Motor neuron (in vitro differentiated cells): ENCODE results near the gene NDUFAF5. TPM values are rescaled to one million over a fixed set of nuclear protein-coding genes. Genes with fewer than 3 reads are reported as not detected.
A peak's percentile ranks its signal among the peaks of the same experiment; 100 is the strongest.

Experiments
- ATAC-seq, 8 experiments: fragments of 200-7000 bp; cut with Tn5 transposase; replicated peaks in 6 of 8; 2 replicates each; pipeline ENCODE4 v1.8.0; 2021; ENCODE audit warnings: mild to moderate bottlenecking in 8 of 8, moderate library complexity in 8 of 8
- H3K27ac ChIP-seq, 2 donors: fragments of 250-450 bp; sonication (Bioruptor Pico); 2 replicates each; pipeline ENCODE4 v1.9.0; 2021; ENCODE audit warnings: antibody characterized with exemption in 2 of 2, mild to moderate bottlenecking in 2 of 2, moderate library complexity in 1 of 2
- H3K4me1 ChIP-seq, 2 donors: fragments of 250-450 bp; sonication (Bioruptor Pico); replicated peaks in 1 of 2; 2 replicates each; pipeline ENCODE4 v1.6.1; 2021; ENCODE audit warnings: antibody characterized with exemption in 2 of 2, mild to moderate bottlenecking in 2 of 2, moderate library complexity in 1 of 2
- H3K4me3 ChIP-seq, 5 donors: fragments of 250-450 bp; sonication (Bioruptor Pico); 2 replicates each; pipeline ENCODE4 v1.9.0; 2021; ENCODE audit warnings: antibody characterized with exemption in 5 of 5, mild to moderate bottlenecking in 5 of 5, moderate library complexity in 4 of 5
- WGBS, 10 experiments: fragments of 450-650 bp; shearing (Covaris generic); methylation state at CpG; one replicate each; pipeline ENCODE4 v1.0.0; 2022; 5-methylcytosine and 5-hydroxymethylcytosine counted together
- in situ Hi-C, 9 experiments: fragments of 400-800 bp; cut with MboI; loops; one replicate each; pipeline ENCODE4 v1.15.0; 2021; ENCODE audit warnings: low sequenced_read_pairs in 9 of 9, low pct_unique_long_range_greater_than_20kb in 2 of 9; ENCODE audit not compliant: unreplicated experiment in 9 of 9
- total RNA-seq, 8 experiments: library from RNA; unstranded; fragments of 300-600 nt; gene quantifications; 2 replicates each; pipeline versions ENCODE4 v1.2.3 to v1.2.4, GENCODE V29; 2022

Gene NDUFAF5
- total RNA-seq, 8 experiments from 2014 or later, result 17.4 to 33.3 (median 29.4) TPM

- peak; percentile 4 to 54 (median 44) for ATAC-seq
- 0 to 7% (median 1%) methylated on average over 3 to 18 of the region's 26 CpGs; no CpG with 5 or more reads in 1 of the 10 experiments for WGBS, 10 experiments
- in situ Hi-C loops, result loop anchor here in 2 of 9 experiments (25.0 kb wide), 2 partner anchors 672 to 847 kb away; no protein-coding TSS in a partner anchor
- H3K4me1 ChIP-seq, result peaks cover 13 to 20% of the 10 kb centered on the region in 2 donors
- H3K27ac ChIP-seq, result peak overlapping the region; percentile 16 to 56
- H3K4me3 ChIP-seq, result peak overlapping the region; percentile 54 to 94 (median 66)
Measured at GRCh38 chr20:13784271-13784892, 446 bp upstream of the NDUFAF5 start.

- no peak overlapping the region for H3K27ac ChIP-seq
- in situ Hi-C loops, result loop anchor here in 2 of 9 experiments (25.0 kb wide), 2 partner anchors 674 to 849 kb away; no protein-coding TSS in a partner anchor
- H3K4me3 ChIP-seq, result peak overlapping the region; percentile 54 to 94 (median 66)
- ATAC-seq, result no peak
- H3K4me1 ChIP-seq, result peaks cover 13 to 20% of the 10 kb centered on the region in 2 donors
- WGBS, 10 experiments, result 20 to 94% (median 85%) methylated on average over 1 to 8 of the region's 8 CpGs; no CpG with 5 or more reads in 1 of the 10 experiments
Measured at GRCh38 chr20:13786143-13786828, 1.5 kb downstream of the NDUFAF5 start.

- H3K4me1 ChIP-seq, result peaks cover 13 to 20% of the 10 kb centered on the region in 2 donors
- ATAC-seq, result peak in 4 of 8 experiments; percentile 7 to 15 (median 12)
- H3K27ac ChIP-seq, result no peak overlapping the region
- peak overlapping the region in 1 of 5 donors; percentile 1 for H3K4me3 ChIP-seq
- in situ Hi-C loops, result loop anchor here in 2 of 9 experiments (25.0 kb wide), 2 partner anchors 676 to 851 kb away; no protein-coding TSS in a partner anchor
- 0 to 44% (median 15%) methylated on average over 1 of the region's 1 CpG; no CpG with 5 or more reads in 4 of the 10 experiments for WGBS, 10 experiments
Measured at GRCh38 chr20:13788167-13788834, 3.5 kb downstream of the NDUFAF5 start.

GRCh38 chr20:13790708-13791107 is 5.9 kb downstream of the NDUFAF5 start:
- Histone ChIP-seq H3K27ac (no peak overlapping the region), H3K4me3 (no peak overlapping the region), H3K4me1 (peaks cover 9 to 13% of the 10 kb centered on the region in 2 donors)
- ATAC-seq, result no peak
- 80 to 100% (median 92%) methylated on average over 1 to 2 of the region's 2 CpGs; no CpG with 5 or more reads in 2 of the 10 experiments for WGBS, 10 experiments
- in situ Hi-C loops, result loop anchor here in 2 of 9 experiments (25.0 kb wide), 2 partner anchors 678 to 853 kb away; no protein-coding TSS in a partner anchor

GRCh38 chr20:13791540-13792459 is 7.0 kb downstream of the NDUFAF5 start:
- Histone ChIP-seq H3K4me1 (peaks cover 0 to 2% of the 10 kb centered on the region in 2 donors), H3K27ac (no peak overlapping the region), H3K4me3 (no peak overlapping the region)
- 67 to 100% (median 87%) methylated on average over 1 to 2 of the region's 2 CpGs; no CpG with 5 or more reads in 3 of the 10 experiments for WGBS, 10 experiments
- ATAC-seq, result no peak
- in situ Hi-C loops, result loop anchor here in 2 of 9 experiments (25.0 kb wide), 2 partner anchors 679 to 854 kb away; no protein-coding TSS in a partner anchor

GRCh38 chr20:13793001-13793400 is 8.2 kb downstream of the NDUFAF5 start:
- in situ Hi-C loops, result loop anchor here in 2 of 9 experiments (25.0 kb wide), 2 partner anchors 681 to 856 kb away; no protein-coding TSS in a partner anchor
- 86 to 100% (median 100%) methylated on average over 1 of the region's 1 CpG; no CpG with 5 or more reads in 2 of the 10 experiments for WGBS, 10 experiments
- Histone ChIP-seq H3K27ac (no peak overlapping the region), H3K4me1 (peaks cover 0 to 2% of the 10 kb centered on the region in 2 donors), H3K4me3 (no peak overlapping the region)
- no peak for ATAC-seq

GRCh38 chr20:13794667-13795066 is 9.8 kb downstream of the NDUFAF5 start:
- in situ Hi-C loops, result loop anchor here in 2 of 9 experiments (25.0 kb wide), 2 partner anchors 682 to 857 kb away; no protein-coding TSS in a partner anchor
- H3K4me3 ChIP-seq, result no peak overlapping the region
- no peak for ATAC-seq
- 91 to 100% (median 99%) methylated on average over 1 to 6 of the region's 6 CpGs for WGBS, 10 experiments
- H3K27ac ChIP-seq, result no peak overlapping the region
- no peaks in the 10 kb centered on the region for H3K4me1 ChIP-seq

- H3K4me1 ChIP-seq, result no peaks in the 10 kb centered on the region
- 20 to 100% (median 95%) methylated on average over 1 to 5 of the region's 5 CpGs; no CpG with 5 or more reads in 2 of the 10 experiments for WGBS, 10 experiments
- in situ Hi-C loops, result loop anchor here in 2 of 9 experiments (25.0 kb wide), 2 partner anchors 687 to 862 kb away; no protein-coding TSS in a partner anchor
- no peak for ATAC-seq
- no peak overlapping the region for H3K27ac ChIP-seq
- no peak overlapping the region for H3K4me3 ChIP-seq
Measured at GRCh38 chr20:13799040-13799439, 14.2 kb downstream of the NDUFAF5 start.

GRCh38 chr20:13799974-13800373 is 15.1 kb downstream of the NDUFAF5 start:
- Histone ChIP-seq H3K4me1 (no peaks in the 10 kb centered on the region), H3K4me3 (no peak overlapping the region), H3K27ac (no peak overlapping the region)
- no peak for ATAC-seq
- 68 to 100% (median 94%) methylated on average over 2 of the region's 2 CpGs; no CpG with 5 or more reads in 1 of the 10 experiments for WGBS, 10 experiments
- in situ Hi-C loops, result loop anchor here in 6 of 9 experiments (25.0 kb wide), 4 partner anchors 237 to 863 kb away; no protein-coding TSS in a partner anchor

- Histone ChIP-seq H3K27ac (no peak overlapping the region), H3K4me1 (no peaks in the 10 kb centered on the region), H3K4me3 (no peak overlapping the region)
- ATAC-seq, result peak in 5 of 8 experiments; percentile 27 to 99 (median 95)
- WGBS, 10 experiments, result 7 to 100% (median 69%) methylated on average over 1 to 3 of the region's 7 CpGs; no CpG with 5 or more reads in 2 of the 10 experiments
- in situ Hi-C loops, result loop anchor here in 5 of 9 experiments (25.0 kb wide), 2 partner anchors 237 to 262 kb away; no protein-coding TSS in a partner anchor
Measured at GRCh38 chr20:13800728-13801134, 15.9 kb downstream of the NDUFAF5 start.

GRCh38 chr20:13809373-13809772 is 24.5 kb downstream of the NDUFAF5 start:
- in situ Hi-C loops, result loop anchor here in 5 of 9 experiments (25.0 kb wide), 2 partner anchors 228 to 253 kb away; no protein-coding TSS in a partner anchor
- H3K4me3 ChIP-seq, result no peak overlapping the region
- WGBS, 10 experiments, result 75 to 100% (median 100%) methylated on average over 1 to 2 of the region's 2 CpGs; no CpG with 5 or more reads in 1 of the 10 experiments
- no peak for ATAC-seq
- H3K27ac ChIP-seq, result no peak overlapping the region
- H3K4me1 ChIP-seq, result no peaks in the 10 kb centered on the region
